NCI-H748 (cell line): Measurements from ENCODE around the gene COL28A1.
"Not testable (repeated sequence)": the region's sequence is repeated elsewhere in the genome, so short reads cannot be mapped to it uniquely, and the experiment has no call there.

Source experiments
- DNase-seq: peaks from one replicate; lab custom pipeline; 2025; ENCODE audit not compliant: unreplicated experiment; lab: John Stamatoyannopoulos, UW

The COL28A1 gene

GRCh38 chr7:7476381-7476780 lies 59.3 kb downstream of the COL28A1 start:
- DNase-seq = no peak

DNA sequence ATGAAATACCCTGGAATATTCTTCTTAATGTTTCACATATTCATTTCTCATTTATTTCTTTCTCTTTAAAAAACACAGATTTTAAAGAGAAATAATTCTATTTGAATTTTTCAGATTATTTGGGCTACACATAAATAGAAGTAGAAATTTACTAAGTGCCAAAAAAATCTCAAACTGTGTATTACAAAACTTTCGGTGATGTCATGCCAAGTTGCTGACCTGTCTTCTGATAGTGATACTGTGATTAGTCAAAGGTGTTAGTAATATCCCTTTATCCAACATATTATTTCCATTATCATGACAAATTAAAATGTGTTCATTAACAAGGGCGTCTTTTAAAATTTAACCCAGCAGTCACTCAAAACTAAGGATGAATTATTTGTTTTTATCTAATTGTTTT lies 60.1 kb downstream of the COL28A1 start:
- no peak for DNase-seq

- no peak for DNase-seq
These were observed 61.2 kb downstream of the COL28A1 start for GRCh38 chr7:7474436-7474835.

DNA sequence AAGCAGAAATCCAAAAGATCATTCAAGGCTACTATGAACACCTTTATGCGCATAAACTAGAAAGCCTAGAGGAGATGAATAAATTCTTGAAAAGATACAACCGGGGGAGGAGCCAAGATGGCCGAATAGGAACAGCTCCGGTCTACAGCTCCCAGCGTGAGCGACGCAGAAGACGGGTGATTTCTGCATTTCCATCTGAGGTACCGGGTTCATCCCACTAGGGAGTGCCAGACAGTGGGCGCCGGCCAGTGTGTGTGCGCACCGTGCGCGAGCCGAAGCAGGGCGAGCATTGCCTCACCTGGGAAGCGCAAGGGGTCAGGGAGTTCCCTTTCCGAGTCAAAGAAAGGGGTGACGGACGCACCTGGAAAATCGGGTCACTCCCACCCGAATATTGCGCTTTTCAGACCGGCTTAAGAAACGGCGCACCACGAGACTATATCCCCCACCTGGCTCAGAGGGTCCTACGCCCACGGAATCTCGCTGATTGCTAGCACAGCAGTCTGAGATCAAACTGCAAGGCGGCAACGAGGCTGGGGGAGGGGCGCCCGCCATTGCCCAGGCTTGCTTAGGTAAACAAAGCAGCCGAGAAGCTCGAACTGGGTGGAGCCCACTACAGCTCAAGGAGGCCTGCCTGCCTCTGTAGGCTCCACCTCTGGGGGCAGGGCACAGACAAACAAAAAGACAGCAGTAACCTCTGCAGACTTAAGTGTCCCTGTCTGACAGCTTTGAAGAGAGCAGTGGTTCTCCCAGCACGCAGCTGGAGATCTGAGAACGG lies 70.5 kb downstream of the COL28A1 start:
- DNase-seq = not testable (repeated sequence)

- no peak for DNase-seq
These were observed 81.7 kb downstream of the COL28A1 start for GRCh38 chr7:7454000-7454399.

DNA sequence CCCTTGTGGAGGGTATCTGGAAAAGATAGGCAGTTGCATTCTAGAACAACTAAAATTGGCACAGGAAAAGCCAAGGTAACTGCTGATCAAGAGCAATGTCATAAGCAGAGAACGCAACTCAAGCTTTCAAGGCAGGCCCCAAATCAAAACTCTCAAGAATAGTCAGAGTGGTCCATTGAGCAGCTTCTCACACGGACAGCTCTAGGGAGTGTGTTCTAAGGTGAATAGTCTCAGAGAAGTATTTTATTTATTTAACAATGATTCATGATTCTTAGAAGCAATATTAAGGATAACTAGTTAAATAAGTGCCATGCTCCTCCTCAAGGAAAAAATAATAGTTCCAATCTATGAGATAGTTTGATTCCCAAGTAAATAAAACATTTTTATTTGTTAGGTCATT lies 83.0 kb downstream of the COL28A1 start:
- no peak for DNase-seq

DNA sequence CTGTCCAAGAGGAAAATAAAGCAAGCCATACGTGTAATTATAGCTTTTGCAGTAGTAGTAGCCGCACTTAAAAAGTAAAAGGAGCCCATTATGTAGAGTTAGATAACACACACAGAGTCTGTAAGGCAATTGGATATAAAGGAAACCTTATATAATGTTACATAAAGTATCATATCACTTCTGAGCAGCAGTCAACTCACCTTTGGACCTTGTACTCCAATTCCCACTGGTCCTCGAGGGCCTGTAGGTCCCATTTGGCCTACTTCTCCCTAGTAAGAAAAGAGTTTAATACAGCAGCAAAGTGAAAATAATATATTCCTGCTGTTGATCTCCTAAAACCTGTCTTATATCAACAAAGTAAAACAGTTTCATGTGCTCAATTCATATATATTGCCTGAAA lies 83.6 kb downstream of the COL28A1 start:
- DNase-seq = no peak

GRCh38 chr7:7449055-7449454 lies 86.6 kb downstream of the COL28A1 start:
- peak; percentile 25 for DNase-seq

DNA sequence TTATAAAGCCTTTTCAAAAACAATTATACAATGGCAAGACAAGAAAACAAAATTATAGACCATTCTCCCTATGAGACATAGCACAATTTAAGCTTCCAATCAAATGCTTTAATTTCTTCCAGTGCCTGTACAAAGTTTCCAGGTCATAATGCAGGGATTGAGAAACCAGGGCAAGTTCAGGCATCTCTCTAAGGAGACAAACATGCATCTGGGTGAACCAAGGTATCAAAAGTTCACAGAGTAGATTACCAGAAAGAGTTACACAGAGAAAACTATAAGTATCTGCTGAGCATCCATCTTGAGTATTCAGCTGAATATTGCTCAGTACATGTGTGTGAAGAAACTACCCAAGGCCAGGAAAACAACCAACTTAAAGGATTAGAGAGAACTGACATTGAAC lies 89.1 kb downstream of the COL28A1 start:
- DNase-seq = no peak

- DNase-seq = no peak
These were observed 91.8 kb downstream of the COL28A1 start for GRCh38 chr7:7443806-7444350.

- no peak for DNase-seq
These were observed 96.1 kb downstream of the COL28A1 start for GRCh38 chr7:7439564-7439963.

- peak; percentile 69 for DNase-seq
These were observed 96.8 kb downstream of the COL28A1 start for GRCh38 chr7:7438851-7439250.

DNA sequence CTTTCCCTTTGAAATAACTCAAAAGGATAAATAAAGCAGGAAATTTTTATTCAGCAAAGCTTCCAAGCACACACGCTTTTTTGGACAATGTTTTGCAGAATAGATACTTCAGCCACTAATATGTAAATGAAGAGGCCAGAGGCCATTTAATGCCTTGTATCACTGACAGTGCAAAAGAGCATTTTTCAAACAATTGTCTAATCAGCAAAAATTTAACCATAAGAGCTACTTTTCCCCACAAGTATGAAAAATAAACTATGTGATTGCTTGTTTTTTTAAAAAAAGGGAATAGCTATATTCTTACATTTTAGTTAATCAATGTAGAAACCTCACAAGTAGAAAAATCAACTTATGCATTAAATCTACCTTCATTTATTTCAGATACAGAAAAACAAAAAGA lies 99.7 kb downstream of the COL28A1 start:
- DNase-seq = no peak

DNA sequence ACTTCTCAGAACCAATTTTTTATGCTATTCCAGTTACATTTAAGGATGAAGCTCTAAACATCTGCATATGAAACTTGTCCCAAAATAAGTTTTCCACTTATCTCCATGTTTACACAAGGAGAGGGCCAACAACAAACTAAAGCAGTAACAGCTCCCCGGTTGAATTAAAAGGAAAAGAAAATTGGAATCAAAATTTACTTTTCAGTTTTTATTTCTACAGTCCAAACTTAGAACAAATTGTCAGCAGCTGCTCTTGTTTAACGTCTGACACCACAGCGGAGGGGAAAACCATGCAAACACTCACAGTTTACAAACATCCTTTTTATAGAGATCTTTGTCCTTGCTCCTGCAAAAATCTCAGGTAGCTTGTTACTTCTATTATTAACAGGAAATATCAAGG lies 101.3 kb downstream of the COL28A1 start:
- DNase-seq = peak; percentile 19

- no peak for DNase-seq
These were observed 101.9 kb downstream of the COL28A1 start for GRCh38 chr7:7433811-7434210.

GRCh38 chr7:7432979-7433378 lies 102.7 kb downstream of the COL28A1 start:
- DNase-seq = no peak

- no peak for DNase-seq
These were observed 106.9 kb downstream of the COL28A1 start for GRCh38 chr7:7428806-7429205.

- no peak for DNase-seq
These were observed 108.3 kb downstream of the COL28A1 start for GRCh38 chr7:7427363-7427762.

DNA sequence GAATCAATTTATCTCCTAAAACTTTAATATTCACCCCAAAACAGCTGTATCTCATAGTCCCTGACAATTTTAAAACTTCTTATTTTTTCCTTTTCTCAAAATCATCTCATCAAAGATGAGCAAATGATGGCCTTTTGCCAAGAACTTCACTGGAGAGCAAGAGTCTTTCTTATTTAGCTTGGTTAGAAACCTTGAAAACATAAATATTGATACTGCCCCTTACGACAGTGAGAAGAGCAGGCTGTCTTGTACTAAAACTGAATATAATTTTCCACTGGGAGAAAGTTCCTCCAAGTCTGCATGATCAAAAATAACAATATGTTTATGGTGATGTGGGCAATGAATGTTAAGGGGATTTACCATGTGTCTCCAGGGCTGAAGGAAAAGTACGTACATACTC lies 109.0 kb downstream of the COL28A1 start:
- DNase-seq = no peak

DNA sequence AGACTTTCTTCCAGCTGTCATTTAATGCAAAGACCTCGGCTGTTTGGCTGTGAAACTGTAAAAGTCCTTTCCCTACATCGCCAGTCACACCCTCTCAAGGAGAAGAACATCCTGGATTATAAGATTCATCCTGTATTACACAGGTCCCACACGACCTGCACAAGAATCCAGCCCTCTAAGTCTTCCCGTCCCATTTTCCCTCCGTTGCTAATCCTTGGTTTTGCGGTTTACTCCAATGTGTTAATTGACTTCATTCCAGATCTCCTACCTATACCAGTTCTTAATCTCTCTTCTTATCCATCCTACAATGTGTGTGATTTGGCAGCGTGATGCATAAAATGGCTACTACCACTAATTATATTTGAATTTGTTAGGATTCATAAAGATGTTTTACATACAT lies 110.4 kb downstream of the COL28A1 start:
- no peak for DNase-seq

DNA sequence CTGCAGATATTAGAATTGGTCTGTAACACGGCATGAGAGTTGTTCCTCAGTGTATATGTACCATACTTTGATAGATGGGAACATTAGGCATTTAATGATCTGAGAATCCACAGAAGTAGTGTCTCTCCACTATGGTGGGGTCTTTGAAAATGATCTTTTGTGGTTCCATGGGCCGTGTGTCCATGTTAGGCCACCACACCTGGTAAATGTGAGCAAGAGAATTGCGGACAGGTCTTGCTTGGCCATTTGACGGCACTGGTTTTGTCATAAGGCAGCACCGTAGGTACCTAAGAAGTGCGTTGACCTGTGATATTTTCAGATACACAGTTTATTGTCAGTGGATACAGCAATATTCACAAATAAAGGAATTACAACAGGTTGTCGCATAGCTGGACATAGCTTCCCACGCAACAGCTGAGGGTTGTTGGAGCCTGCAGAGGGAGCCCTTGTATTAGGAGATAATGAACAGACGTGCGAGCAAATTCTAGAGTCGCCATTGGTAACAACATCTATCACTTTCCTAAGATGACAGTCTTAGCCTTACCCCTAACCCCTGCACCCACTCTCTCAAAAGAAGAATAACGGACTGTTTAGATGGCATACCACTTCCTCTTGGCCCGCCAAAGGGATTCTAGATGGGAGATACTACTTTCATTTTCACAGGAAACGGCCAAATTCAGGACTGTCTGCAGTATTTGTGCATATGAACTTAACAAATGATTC lies 111.4 kb downstream of the COL28A1 start:
- DNase-seq = peak; percentile 85

- DNase-seq = no peak
These were observed 113.0 kb downstream of the COL28A1 start for GRCh38 chr7:7422641-7423040.
